Esophagus muscularis mucosa (tissue), 4 donors: ENCODE data around the gene ZNF385D. TPM values are rescaled to one million over a fixed set of nuclear protein-coding genes. Genes with fewer than 3 reads are reported as not detected.

Source experiments
- DNase-seq: peaks from one replicate; pipeline ENCODE4 v3.0.0-alpha.2; 2017; ENCODE audit errors: extremely low spot score
- H3K27ac ChIP-seq, 4 donors: fragments of 200-600 bp; sonication (generic); replicated peaks in 1 of 4; 1 replicate in 3 of 4; 2 replicates in 1 of 4; pipeline ENCODE4 v1.5.1; 2016 to 2019; ENCODE audit warnings: mild to moderate bottlenecking in 1 of 4
- H3K27me3 ChIP-seq, 4 donors: fragments of 200-600 bp; sonication (generic); one replicate each; pipeline versions ENCODE4 v1.5.1 to v1.6.0; 2016 to 2019
- H3K36me3 ChIP-seq, 4 donors: fragments of 200-600 bp; sonication (generic); one replicate each; pipeline ENCODE4 v1.5.1; 2016 to 2019
- H3K4me1 ChIP-seq, 4 donors: fragments of 200-600 bp; sonication (generic); one replicate each; pipeline ENCODE4 v1.5.1; 2016 to 2019
- H3K4me3 ChIP-seq, 4 donors: fragments of 200-600 bp; sonication (generic); 1 replicate in 2 of 4; 2 replicates in 2 of 4; pipeline ENCODE4 v1.5.1; 2016 to 2019; ENCODE audit warnings: mild to moderate bottlenecking in 4 of 4, moderate library complexity in 1 of 4
- H3K9me3 ChIP-seq, 4 donors: fragments of 200-600 bp; sonication (generic); 1 replicate in 3 of 4; 2 replicates in 1 of 4; pipeline ENCODE4 v1.5.1; 2016 to 2019
- EP300 ChIP-seq: sonication (generic); formaldehyde crosslinking; IDR thresholded peaks from one replicate; pipeline ENCODE4 v1.6.1; 2017; ENCODE audit warnings: antibody characterized with exemption
- POLR2A ChIP-seq: fragments of 450-650 bp; IDR thresholded peaks from one replicate; pipeline ENCODE4 v1.6.1; 2017; ENCODE audit warnings: antibody characterized with exemption, moderate library complexity, mild to moderate bottlenecking, low read depth
- POLR2AphosphoS5 ChIP-seq, 2 donors: sonication (generic); formaldehyde crosslinking; IDR thresholded peaks; one replicate each; pipeline ENCODE4 v1.6.1; 2017; ENCODE audit warnings: antibody characterized with exemption in 2 of 2
- WGBS: methylation state at CpG from one replicate; pipeline ENCODE4 v1.1.5; 2018; 5-methylcytosine and 5-hydroxymethylcytosine counted together
- intact Hi-C: fragments of 100-400 bp; cut with DNase I; formaldehyde crosslinking; loops from one replicate; pipeline ENCODE4 v1.15.1; 2023
- total RNA-seq, 4 donors: library from RNA; depleted of rRNA; stranded (reverse); fragments of >200 nt; gene quantifications; one replicate each; pipeline versions ENCODE4 v1.1.0 to v1.2.1, GENCODE V29; 2016
- TF ChIP-seq, protein P1 (sequence below), 3 experiments: fragments of 200-600 bp in 2 of 3; fragments of 450-650 bp in 1 of 3; sonication (generic) in 2 of 3; IDR thresholded peaks; one replicate each; pipeline ENCODE4 v1.5.1; 2017 to 2019; ENCODE audit warnings: antibody characterized with exemption in 3 of 3, mild to moderate bottlenecking in 2 of 3, moderate library complexity in 1 of 3

Gene ZNF385D
- total RNA-seq, 4 donors from 2014 or later, result 7.7 to 11.2 (median 8.2) TPM

DNA sequence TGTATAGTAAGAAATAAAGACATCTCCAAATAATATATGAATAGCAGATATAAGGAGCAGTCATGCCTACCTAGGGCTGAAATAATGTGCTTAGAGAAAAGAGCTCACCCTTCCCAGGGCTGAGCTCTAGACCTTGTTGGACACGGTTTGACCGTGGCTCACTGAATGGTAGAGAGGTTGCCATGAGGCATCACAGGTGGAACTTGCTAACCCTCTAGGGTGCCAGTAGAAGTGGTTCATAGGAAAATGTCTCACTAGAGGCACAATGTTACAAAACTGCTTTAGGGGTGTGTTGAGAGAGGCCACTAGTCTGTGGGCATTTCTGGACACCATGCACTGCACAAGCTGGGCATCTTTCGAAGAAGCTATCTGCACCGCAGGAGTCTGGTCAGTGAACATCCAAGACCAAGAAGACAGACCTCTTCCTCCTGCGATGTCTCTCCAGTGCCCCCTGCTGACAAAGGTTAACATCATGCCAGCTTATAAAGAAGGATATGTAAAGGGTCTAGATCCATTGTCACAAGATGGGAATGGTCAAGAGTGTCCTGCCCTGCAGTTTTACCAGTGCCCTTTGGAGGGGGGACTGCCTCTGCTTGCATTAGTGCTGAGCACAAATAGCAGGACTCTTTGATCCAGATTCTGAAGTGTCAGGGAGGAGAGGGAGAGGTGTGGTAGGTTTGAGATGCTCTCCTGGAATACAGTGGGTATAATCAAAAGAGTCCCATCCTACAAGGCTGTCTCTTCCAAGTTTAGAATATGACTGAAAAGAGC is 266.8 kb downstream of the ZNF385D start:
- TF ChIP-seq, protein P1, sequence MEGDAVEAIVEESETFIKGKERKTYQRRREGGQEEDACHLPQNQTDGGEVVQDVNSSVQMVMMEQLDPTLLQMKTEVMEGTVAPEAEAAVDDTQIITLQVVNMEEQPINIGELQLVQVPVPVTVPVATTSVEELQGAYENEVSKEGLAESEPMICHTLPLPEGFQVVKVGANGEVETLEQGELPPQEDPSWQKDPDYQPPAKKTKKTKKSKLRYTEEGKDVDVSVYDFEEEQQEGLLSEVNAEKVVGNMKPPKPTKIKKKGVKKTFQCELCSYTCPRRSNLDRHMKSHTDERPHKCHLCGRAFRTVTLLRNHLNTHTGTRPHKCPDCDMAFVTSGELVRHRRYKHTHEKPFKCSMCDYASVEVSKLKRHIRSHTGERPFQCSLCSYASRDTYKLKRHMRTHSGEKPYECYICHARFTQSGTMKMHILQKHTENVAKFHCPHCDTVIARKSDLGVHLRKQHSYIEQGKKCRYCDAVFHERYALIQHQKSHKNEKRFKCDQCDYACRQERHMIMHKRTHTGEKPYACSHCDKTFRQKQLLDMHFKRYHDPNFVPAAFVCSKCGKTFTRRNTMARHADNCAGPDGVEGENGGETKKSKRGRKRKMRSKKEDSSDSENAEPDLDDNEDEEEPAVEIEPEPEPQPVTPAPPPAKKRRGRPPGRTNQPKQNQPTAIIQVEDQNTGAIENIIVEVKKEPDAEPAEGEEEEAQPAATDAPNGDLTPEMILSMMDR (IDR thresholded peaks at IDR 0.05), result peak; percentile 21 to 62 (median 33)
- no peak for TF ChIP-seq EP300
- TF ChIP-seq POLR2A, result no peak
- TF ChIP-seq POLR2AphosphoS5 (IDR thresholded peaks at IDR 0.05), result no peak
- Histone ChIP-seq H3K9me3 (no peaks in the 10 kb centered on the region), H3K36me3 (no peaks in the 10 kb centered on the region), H3K27me3 (no peaks in the 10 kb centered on the region), H3K27ac (no peak overlapping the region), H3K4me3 (no peak overlapping the region), H3K4me1 (no peaks in the 10 kb centered on the region)
- DNase-seq, result no peak
- 63% methylated on average over 3 of the region's 5 CpGs for WGBS
- intact Hi-C loops, result no loop called here

DNA sequence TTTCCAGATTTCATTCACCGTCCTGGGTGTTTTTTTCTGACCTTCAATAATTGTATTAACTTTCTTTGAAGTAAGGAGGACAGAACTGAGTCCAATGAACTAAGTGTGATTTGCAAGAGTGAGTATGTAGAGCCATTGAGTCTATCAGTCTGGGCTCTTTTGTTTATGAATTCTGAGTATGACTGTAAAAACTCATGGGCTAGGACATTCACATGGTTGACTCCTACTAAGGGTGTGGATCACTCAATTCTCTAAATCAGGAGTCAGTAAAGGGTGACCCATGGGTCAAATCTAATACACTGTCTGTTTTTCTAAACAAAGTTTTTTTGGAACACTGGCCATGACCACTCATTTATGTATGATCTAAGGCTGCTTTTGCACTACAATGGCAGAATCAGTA is 269.0 kb downstream of the ZNF385D start:
- Histone ChIP-seq H3K4me3 (no peak overlapping the region), H3K36me3 (no peaks in the 10 kb centered on the region), H3K9me3 (no peaks in the 10 kb centered on the region), H3K4me1 (peaks cover 4 to 10% (median 8%) of the 10 kb centered on the region in 4 donors), H3K27me3 (no peaks in the 10 kb centered on the region), H3K27ac (no peak overlapping the region)
- TF ChIP-seq POLR2AphosphoS5 (IDR thresholded peaks at IDR 0.05) (no peak), EP300 (no peak), POLR2A (no peak)
- TF ChIP-seq, protein P1 (IDR thresholded peaks at IDR 0.05), result no peak
- DNase-seq, result no peak
- intact Hi-C loops, result no loop called here
- 92% methylated on average over 1 of the region's 1 CpG for WGBS

DNA sequence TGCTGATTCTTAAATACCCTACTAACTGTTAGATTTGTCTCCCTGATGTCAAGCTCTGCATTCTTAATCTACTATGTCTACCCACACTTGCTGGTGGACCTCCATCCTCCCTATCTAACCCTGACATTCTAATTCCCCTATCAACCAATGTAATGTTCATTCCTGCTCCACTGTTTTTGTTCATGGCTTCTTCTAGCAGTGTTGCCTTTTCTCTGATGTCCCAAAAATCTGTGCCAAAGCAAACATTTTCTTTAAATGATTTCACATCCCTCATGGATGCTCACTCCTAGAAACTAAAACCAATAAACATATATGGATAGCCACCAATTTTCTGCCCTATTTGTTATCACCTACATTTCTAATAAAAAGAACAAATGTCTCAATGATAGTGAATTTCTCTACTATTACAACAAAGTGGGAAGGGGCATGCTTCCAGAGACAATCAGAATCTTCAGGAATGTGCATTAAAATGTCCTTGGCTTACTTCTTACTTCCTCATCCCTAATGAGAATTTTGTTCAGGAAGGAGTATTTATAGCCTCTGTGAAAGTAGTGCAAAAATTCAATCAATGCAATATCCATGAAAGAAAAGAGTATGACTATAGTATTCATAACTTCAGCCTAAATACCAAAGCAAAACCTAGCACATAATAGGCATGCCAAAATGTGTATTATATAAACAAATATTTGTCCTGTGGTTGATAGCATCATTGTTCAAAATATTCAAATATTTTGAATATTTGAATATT is 273.3 kb downstream of the ZNF385D start:
- intact Hi-C loops, result no loop called here
- H3K36me3 ChIP-seq, result no peaks in the 10 kb centered on the region
- H3K4me1 ChIP-seq, result peaks cover 4 to 10% (median 8%) of the 10 kb centered on the region in 4 donors
- H3K4me3 ChIP-seq, result no peak overlapping the region
- H3K27ac ChIP-seq, result no peak overlapping the region
- no peak for TF ChIP-seq POLR2A
- no peak for DNase-seq
- no peaks in the 10 kb centered on the region for H3K27me3 ChIP-seq
- H3K9me3 ChIP-seq, result no peaks in the 10 kb centered on the region

DNA sequence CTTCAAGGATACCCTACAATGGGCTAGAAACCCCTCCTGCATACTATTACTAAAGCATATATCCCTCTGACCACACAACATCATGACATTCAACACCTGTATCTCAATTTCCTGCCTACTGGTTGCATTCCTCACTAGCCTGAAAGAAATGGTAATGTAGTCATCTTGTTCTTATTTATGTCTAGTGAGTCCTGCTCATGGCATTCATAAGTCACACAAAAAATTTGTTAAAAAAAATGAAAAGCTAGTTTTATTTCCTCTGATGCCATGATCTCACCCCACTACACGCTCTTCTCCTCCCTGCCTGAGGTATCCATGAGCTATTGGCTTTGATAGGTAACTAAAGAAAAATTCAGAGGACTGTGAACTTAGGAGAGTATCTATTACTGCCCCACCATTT is 284.5 kb downstream of the ZNF385D start:
- TF ChIP-seq EP300, result no peak
- TF ChIP-seq, protein P1 (IDR thresholded peaks at IDR 0.05), result no peak
- TF ChIP-seq POLR2AphosphoS5 (IDR thresholded peaks at IDR 0.05), result no peak
- TF ChIP-seq POLR2A, result no peak
- H3K4me3 ChIP-seq, result no peak overlapping the region
- DNase-seq, result no peak
- H3K4me1 ChIP-seq, result peaks cover 0 to 4% (median 0%) of the 10 kb centered on the region in 4 donors
- H3K27me3 ChIP-seq, result no peaks in the 10 kb centered on the region
- intact Hi-C loops, result no loop called here
- WGBS, result 92% methylated on average over 1 of the region's 1 CpG
- no peaks in the 10 kb centered on the region for H3K9me3 ChIP-seq
- no peaks in the 10 kb centered on the region for H3K36me3 ChIP-seq
- no peak overlapping the region for H3K27ac ChIP-seq

DNA sequence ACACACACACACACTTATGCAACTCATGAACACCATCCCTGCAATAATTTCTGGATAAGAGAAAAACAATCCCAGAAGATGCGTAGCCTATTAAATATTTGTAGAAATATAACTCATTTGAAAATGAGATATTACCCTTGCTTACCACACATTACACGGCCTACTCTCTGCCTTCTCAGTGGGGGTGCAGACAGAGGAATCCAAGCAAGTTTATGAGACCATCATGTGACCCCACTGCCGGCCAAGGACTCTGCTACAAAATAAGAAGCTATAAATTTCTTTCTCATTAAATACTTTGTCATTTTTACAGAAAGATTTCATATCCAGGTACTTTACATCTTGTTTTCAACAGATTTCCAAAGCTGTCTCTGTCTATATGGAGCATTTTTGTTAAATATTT is 286.3 kb downstream of the ZNF385D start:
- 65% methylated on average over 3 of the region's 3 CpGs for WGBS
- intact Hi-C loops, result no loop called here
- H3K27me3 ChIP-seq, result no peaks in the 10 kb centered on the region
- H3K27ac ChIP-seq, result no peak overlapping the region
- no peak for DNase-seq
- no peak overlapping the region for H3K4me3 ChIP-seq
- H3K36me3 ChIP-seq, result no peaks in the 10 kb centered on the region
- peaks cover 0 to 4% (median 0%) of the 10 kb centered on the region in 4 donors for H3K4me1 ChIP-seq
- no peaks in the 10 kb centered on the region for H3K9me3 ChIP-seq
- TF ChIP-seq POLR2A, result no peak
- TF ChIP-seq, protein P1 (IDR thresholded peaks at IDR 0.05), result no peak
- no peak for TF ChIP-seq POLR2AphosphoS5 (IDR thresholded peaks at IDR 0.05)
- TF ChIP-seq EP300, result no peak
